ENCODE results near the gene LRCH1.

DNA sequence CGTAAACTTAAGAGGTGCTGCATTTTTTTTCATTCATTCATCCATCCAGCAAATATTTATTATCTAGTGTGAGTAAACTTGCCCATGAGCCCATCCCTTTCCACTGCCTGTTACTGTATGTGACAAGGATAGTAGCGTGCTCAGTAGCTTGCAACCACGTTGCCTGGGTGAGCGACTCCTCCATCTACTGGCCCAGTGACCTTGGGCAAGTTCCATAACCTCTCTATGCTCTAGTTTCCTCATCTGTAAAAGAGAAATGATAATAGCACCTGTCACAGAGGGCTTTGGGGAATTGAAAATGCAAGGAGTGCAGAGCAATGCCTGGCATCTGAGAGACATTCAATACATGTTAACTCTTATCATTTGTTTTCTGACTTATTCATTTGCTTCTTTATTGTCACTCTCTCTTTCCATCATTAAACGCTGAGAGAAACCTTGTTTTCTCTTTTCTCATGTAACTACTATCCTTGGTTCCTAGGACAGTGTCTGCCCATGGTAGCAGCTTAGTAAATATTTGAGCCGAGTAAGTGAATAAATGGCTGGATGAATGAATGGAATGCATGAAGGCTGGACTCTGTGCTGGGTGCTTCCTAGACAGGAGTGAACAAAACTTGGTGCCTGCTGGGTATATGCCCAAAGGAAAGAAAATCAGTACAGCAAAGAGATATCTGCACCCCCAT lies 19.9 kb downstream of the LRCH1 start:
- TF ChIP-seq RAD21 (IDR thresholded peaks at IDR 0.05; ENCODE audit: low read length) = no peak
- TF ChIP-seq CTCF (conservative IDR thresholded peaks at IDR 0.05; ENCODE audit: low read depth, low read length) = no peak
- TF ChIP-seq RFX5 (IDR thresholded peaks at IDR 0.05; ENCODE audit: low read depth, low read length) = no peak
- no peak for TF ChIP-seq POLR2A (IDR thresholded peaks at IDR 0.05; ENCODE audit: low read depth, low read length)
- no peak for TF ChIP-seq ELK1 (IDR thresholded peaks at IDR 0.05; ENCODE audit: borderline replicate concordance, low read depth, low read length)
- TF ChIP-seq SMC3 (IDR thresholded peaks at IDR 0.05; ENCODE audit: low read depth, low read length) = no peak
- no peak for TF ChIP-seq CEBPB (IDR thresholded peaks at IDR 0.05; ENCODE audit: low read depth, low read length)
- TF ChIP-seq MXI1 (IDR thresholded peaks at IDR 0.05; ENCODE audit: borderline replicate concordance, low read depth, low read length) = no peak
